ENCODE data around the gene DGKB. TPM values are rescaled to one million over a fixed set of nuclear protein-coding genes. Genes with fewer than 3 reads are reported as not detected.

Gene DGKB
- total and polyA plus RNA-seq, 2 of the 8 experiments (the other 6 are each of a cell fraction or from before 2014, with no cell fraction given), result 1.9 to 2.6 TPM

GRCh38 chr7:14501436-14501835, 401.1 kb downstream of the DGKB start:
- no peak overlapping the region for H3K56ac ChIP-seq (replicated peaks; ENCODE audit: insufficient read length, low read depth, low read length)
- no peak overlapping the region for H3K4me2 ChIP-seq (ENCODE audit: insufficient read depth in 1 of 2, low read depth in 2 of 2, low read length in 2 of 2)
- no peak overlapping the region for H2AFZ ChIP-seq (ENCODE audit: low read length)
- no peaks in the 10 kb centered on the region for H3K79me2 ChIP-seq (ENCODE audit: control insufficient read depth in 1 of 2, insufficient read depth in 2 of 2, low read length in 2 of 2)
- no peak overlapping the region for H3K14ac ChIP-seq (ENCODE audit: insufficient read length)
- TF ChIP-seq TBP (IDR thresholded peaks at IDR 0.05; ENCODE audit: low read depth, low read length) (no peak), RAD21 (IDR thresholded peaks at IDR 0.05 in 1 of 2, conservative IDR thresholded peaks at IDR 0.05 in 1 of 2; ENCODE audit: low read depth in 2 of 2, low read length in 2 of 2) (no peak), RBBP5 (IDR thresholded peaks at IDR 0.05; ENCODE audit: borderline replicate concordance, low read depth, low read length) (no peak), USF2 (IDR thresholded peaks at IDR 0.05; ENCODE audit: low read length) (no peak), CBX8 (IDR thresholded peaks at IDR 0.05; ENCODE audit: borderline replicate concordance, low read depth, low read length) (no peak), SAP30 (IDR thresholded peaks at IDR 0.05; ENCODE audit: insufficient read depth, insufficient replicate concordance, low read length) (no peak), CTCF (IDR thresholded peaks at IDR 0.05; ENCODE audit: control extremely low read depth in 1 of 3, insufficient read depth in 1 of 3, low read depth in 1 of 3, low read length in 3 of 3) (no peak), SIX5 (IDR thresholded peaks at IDR 0.05; ENCODE audit: low read depth, low read length) (no peak)
- no peak overlapping the region for H3K18ac ChIP-seq (ENCODE audit: extremely low read depth, low read length)
- H2BK12ac ChIP-seq (ENCODE audit: low read depth, low read length), result no peak overlapping the region
- no peaks in the 10 kb centered on the region for H3K36me3 ChIP-seq (ENCODE audit: control insufficient read depth in 2 of 4, insufficient read depth in 4 of 4, low read length in 3 of 4)
- no peak overlapping the region for H2AK5ac ChIP-seq (ENCODE audit: low read depth, low read length)
- H2BK120ac ChIP-seq (replicated peaks; ENCODE audit: low read depth, low read length), result no peak overlapping the region
- H3K23me2 ChIP-seq (ENCODE audit: low read depth, low read length), result no peaks in the 10 kb centered on the region
- peaks cover 0 to 1% (median 0%) of the 10 kb centered on the region in 4 experiments; a peak in 1 of 7 replicates for H3K27me3 ChIP-seq (replicated peaks in 1 of 4; ENCODE audit: control insufficient read depth in 3 of 4, extremely low read depth in 1 of 4, insufficient read depth in 3 of 4, low read length in 3 of 4)
- H3K9ac ChIP-seq (replicated peaks in 1 of 4; ENCODE audit: extremely low read depth in 1 of 4, low read depth in 3 of 4, low read length in 3 of 4), result no peak overlapping the region
- no peaks in the 10 kb centered on the region for H3K79me1 ChIP-seq (ENCODE audit: low read depth, low read length)
- H2BK5ac ChIP-seq (ENCODE audit: low read depth, low read length), result no peak overlapping the region
- H4K8ac ChIP-seq (ENCODE audit: extremely low read depth, insufficient read depth, low read length), result no peak overlapping the region
- no peak overlapping the region for H3K4ac ChIP-seq (replicated peaks; ENCODE audit: insufficient read length, low read depth, low read length)
- H4K20me1 ChIP-seq (replicated peaks in 1 of 2; ENCODE audit: control insufficient read depth in 1 of 2, insufficient read depth in 2 of 2, low read length in 2 of 2), result no peaks in the 10 kb centered on the region
- no peak overlapping the region for H4K91ac ChIP-seq (replicated peaks; ENCODE audit: insufficient read length, low read length)
- ChIA-PET POLR2A (ENCODE audit: partially characterized antibody) (no interaction called here), CTCF (ENCODE audit: partially characterized antibody) (interaction anchor here (1.6 kb wide), 1 partner anchor 12 kb away, joined by 4 read pairs; no protein-coding TSS in a partner anchor)
- H3K23ac ChIP-seq (ENCODE audit: insufficient read length), result no peak overlapping the region
- H3K4me1 ChIP-seq (replicated peaks in 1 of 4; ENCODE audit: control insufficient read depth in 3 of 4, insufficient read depth in 4 of 4, low read length in 3 of 4), result peaks cover 0 to 8% (median 2%) of the 10 kb centered on the region in 4 experiments; a peak in 3 of 7 replicates
- WGBS, 2 experiments (ENCODE audit: extremely low coverage in 1 of 2, insufficient coverage in 1 of 2, insufficient read length in 1 of 2, insufficient replicate concordance in 2 of 2, low coverage in 1 of 2, low lambda C conversion rate in 2 of 2, missing lambda C conversion rate in 1 of 2), result 75% methylated on average over 2 of the region's 2 CpGs; no CpG with 5 or more reads in 1 of the 2 experiments
- no peak for DNase-seq (ENCODE audit: low read depth in 1 of 2, low spot score in 2 of 2)
- H4K5ac ChIP-seq (ENCODE audit: insufficient read length, low read depth, low read length), result no peak overlapping the region
- H2BK15ac ChIP-seq (ENCODE audit: low read length), result no peak overlapping the region
- H3K27ac ChIP-seq (ENCODE audit: low read depth, low read length), result no peak overlapping the region
- no peaks in the 10 kb centered on the region for H3K9me3 ChIP-seq (ENCODE audit: insufficient read depth in 2 of 2, low read depth in 1 of 2, low read length in 1 of 2)
- no peak overlapping the region for H3K4me3 ChIP-seq (ENCODE audit: extremely low read depth in 1 of 4, insufficient read depth in 2 of 4, low read depth in 3 of 4, low read length in 4 of 4)
- no peak overlapping the region for H2BK20ac ChIP-seq (ENCODE audit: low read length)
- FAIRE-seq, result no peak

All from H1 (cell line).